Parathyroid adenoma (tissue), 2 donors: Measurements from ENCODE around the gene TMTC3.

Source experiments
- H2AFZ ChIP-seq: fragments of 300-600 bp; sonication (generic); one replicate; pipeline ENCODE4 v1.7.0; 2017; ENCODE audit warnings: antibody characterized with exemption, mild to moderate bottlenecking
- H3K27ac ChIP-seq: fragments of 300-600 bp; sonication (generic); one replicate; pipeline ENCODE4 v1.7.0; 2017
- H3K27me3 ChIP-seq: fragments of 300-600 bp; sonication (generic); one replicate; pipeline ENCODE4 v1.7.0; 2017; ENCODE audit warnings: low read length; ENCODE audit not compliant: control insufficient read depth, insufficient read depth
- H3K36me3 ChIP-seq: fragments of 300-600 bp; sonication (generic); one replicate; pipeline ENCODE4 v1.7.0; 2017; ENCODE audit warnings: low read length; ENCODE audit not compliant: control insufficient read depth, insufficient read depth
- H3K4me1 ChIP-seq: fragments of 300-600 bp; sonication (generic); one replicate; pipeline ENCODE4 v1.7.0; 2017; ENCODE audit warnings: control low read depth
- H3K4me2 ChIP-seq: fragments of 300-600 bp; sonication (generic); one replicate; pipeline ENCODE4 v1.7.0; 2017; ENCODE audit warnings: low read length
- H3K4me3 ChIP-seq: fragments of 300-600 bp; sonication (generic); one replicate; pipeline ENCODE4 v1.7.0; 2017; ENCODE audit warnings: low read depth, low read length
- H3K79me2 ChIP-seq: fragments of 300-600 bp; sonication (generic); one replicate; pipeline ENCODE4 v1.7.0; 2017; ENCODE audit warnings: control low read depth
- H3K9ac ChIP-seq: fragments of 300-600 bp; sonication (generic); one replicate; pipeline ENCODE4 v1.7.0; 2017; ENCODE audit warnings: mild to moderate bottlenecking
- H3K9me3 ChIP-seq: fragments of 300-600 bp; sonication (generic); one replicate; pipeline ENCODE4 v1.7.0; 2017; ENCODE audit warnings: low read length; ENCODE audit not compliant: control insufficient read depth
- TF ChIP-seq, protein P1 (sequence below): fragments of 300-600 bp; sonication (generic); IDR thresholded peaks from one replicate; pipeline ENCODE4 v1.7.0; 2017; ENCODE audit warnings: antibody characterized with exemption, mild to moderate bottlenecking
- donor health status: primary hyperparathyroidism.

TMTC3 gene

DNA sequence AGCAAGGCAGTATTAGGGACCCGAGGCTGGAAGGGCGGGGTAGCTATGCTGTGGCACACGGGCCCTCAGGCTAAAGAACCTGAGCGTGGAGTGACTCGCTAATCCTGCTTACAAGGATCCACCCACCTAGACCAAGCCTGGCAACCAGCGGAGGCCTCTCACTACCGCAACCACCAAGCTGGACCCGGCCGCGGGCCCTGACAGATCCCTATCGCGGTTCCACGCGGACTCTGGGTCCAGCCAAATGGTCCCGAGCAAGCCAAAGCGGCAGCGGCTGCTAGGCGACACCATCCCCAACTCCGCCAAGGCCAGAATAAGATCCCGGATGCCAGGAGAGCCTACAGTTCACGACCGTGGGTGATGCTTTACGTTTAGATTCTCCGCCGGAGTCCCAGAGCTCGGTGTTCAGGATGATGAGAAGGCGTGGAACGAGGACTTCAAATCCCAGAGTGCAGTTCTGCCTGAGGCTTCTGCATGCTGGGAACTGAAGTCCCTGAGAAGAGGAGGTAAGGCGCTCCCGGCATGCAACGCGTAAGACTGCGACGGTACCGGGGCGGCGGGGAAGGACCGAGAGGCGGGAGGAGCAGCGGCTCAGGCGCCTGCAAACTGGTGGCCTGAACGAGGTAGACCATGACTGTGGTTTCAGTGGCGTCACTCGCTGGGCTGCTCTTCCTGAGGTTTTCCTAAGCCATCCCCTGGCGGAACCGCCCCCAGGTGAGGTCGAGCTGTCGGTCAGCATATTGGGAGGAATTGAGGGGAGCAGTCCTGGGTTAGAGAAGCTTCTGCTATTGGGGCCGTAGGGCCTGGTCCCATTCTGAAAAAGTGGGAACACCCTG is at the start of gene TMTC3, which contains the start of gene CEP290:
Gene TMTC3 (plus strand): TSS at position 534 of the 836 bp plus-strand sequence. CDS start 6,009 bp downstream, outside the sequence.
Gene CEP290 (minus strand): TSS at position 315 of the 836 bp plus-strand sequence. CDS start 781 bp downstream, outside the sequence.
- TF ChIP-seq, protein P1, sequence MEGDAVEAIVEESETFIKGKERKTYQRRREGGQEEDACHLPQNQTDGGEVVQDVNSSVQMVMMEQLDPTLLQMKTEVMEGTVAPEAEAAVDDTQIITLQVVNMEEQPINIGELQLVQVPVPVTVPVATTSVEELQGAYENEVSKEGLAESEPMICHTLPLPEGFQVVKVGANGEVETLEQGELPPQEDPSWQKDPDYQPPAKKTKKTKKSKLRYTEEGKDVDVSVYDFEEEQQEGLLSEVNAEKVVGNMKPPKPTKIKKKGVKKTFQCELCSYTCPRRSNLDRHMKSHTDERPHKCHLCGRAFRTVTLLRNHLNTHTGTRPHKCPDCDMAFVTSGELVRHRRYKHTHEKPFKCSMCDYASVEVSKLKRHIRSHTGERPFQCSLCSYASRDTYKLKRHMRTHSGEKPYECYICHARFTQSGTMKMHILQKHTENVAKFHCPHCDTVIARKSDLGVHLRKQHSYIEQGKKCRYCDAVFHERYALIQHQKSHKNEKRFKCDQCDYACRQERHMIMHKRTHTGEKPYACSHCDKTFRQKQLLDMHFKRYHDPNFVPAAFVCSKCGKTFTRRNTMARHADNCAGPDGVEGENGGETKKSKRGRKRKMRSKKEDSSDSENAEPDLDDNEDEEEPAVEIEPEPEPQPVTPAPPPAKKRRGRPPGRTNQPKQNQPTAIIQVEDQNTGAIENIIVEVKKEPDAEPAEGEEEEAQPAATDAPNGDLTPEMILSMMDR = no peak
- H2AFZ ChIP-seq = peak within 1 kb of the TSS; percentile 83
- peak within 1 kb of the TSS; percentile 61 for H3K27ac ChIP-seq
- H3K9me3 ChIP-seq = no peaks in the 10 kb centered on the region
- no peaks in the 10 kb centered on the region for H3K4me1 ChIP-seq
- peak within 1 kb of the TSS; percentile 91 for H3K4me2 ChIP-seq
- no peaks in the 10 kb centered on the region for H3K27me3 ChIP-seq
- no peaks in the 10 kb centered on the region for H3K36me3 ChIP-seq
- peaks cover 9% of the 10 kb centered on the region for H3K79me2 ChIP-seq
- H3K4me3 ChIP-seq = peak within 1 kb of the TSS; percentile 93
- H3K9ac ChIP-seq = no peak within 1 kb of the TSS

DNA sequence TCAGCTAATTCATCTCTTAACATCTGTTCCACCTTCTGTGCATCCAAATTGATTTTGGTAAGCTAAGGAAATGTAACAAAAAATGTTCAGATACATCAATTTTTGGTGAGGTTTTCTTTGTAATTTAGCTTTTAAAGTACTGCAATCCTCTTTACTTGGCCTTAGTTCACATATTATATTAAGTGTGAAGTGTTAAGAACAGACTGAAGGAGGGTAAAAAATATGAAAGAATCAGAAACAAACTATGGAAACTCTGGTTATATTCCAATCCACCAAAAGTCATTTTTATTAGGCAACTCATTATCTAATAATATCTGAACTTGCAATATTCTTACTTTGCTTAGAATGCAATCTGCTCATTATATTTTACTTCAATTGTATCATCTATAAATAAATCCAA is 49.3 kb upstream of the TMTC3 start:
- H3K4me3 ChIP-seq = no peak overlapping the region
- no peak overlapping the region for H3K27ac ChIP-seq
- no peak overlapping the region for H3K4me2 ChIP-seq
- H3K4me1 ChIP-seq = no peaks in the 10 kb centered on the region
- H2AFZ ChIP-seq = no peak overlapping the region
- TF ChIP-seq, protein P1 = no peak
- H3K27me3 ChIP-seq = no peaks in the 10 kb centered on the region
- no peaks in the 10 kb centered on the region for H3K79me2 ChIP-seq
- no peak overlapping the region for H3K9ac ChIP-seq
- no peaks in the 10 kb centered on the region for H3K9me3 ChIP-seq
- no peaks in the 10 kb centered on the region for H3K36me3 ChIP-seq

DNA sequence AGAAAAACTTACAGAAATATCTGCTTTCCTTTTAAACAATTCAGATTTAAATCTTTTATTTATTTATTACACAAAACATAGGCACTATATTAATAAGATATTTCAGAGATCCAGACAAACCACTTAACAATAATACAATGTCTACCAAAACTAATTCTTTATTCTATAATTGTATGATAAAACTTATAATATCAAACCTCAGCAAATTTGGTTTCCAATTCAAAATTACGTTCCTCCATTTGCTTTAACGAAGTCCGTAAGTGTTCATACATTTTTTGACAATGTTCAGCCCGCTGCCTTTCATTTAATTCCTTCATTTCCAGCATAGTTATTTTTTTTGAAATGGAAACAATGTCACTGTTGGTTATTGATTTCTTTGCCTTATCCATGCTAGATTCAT is 48.5 kb upstream of the TMTC3 start:
- Histone ChIP-seq H3K4me3 (no peak overlapping the region), H3K4me2 (no peak overlapping the region), H3K36me3 (no peaks in the 10 kb centered on the region), H3K9ac (no peak overlapping the region), H3K4me1 (no peaks in the 10 kb centered on the region), H2AFZ (no peak overlapping the region), H3K79me2 (no peaks in the 10 kb centered on the region), H3K9me3 (no peaks in the 10 kb centered on the region), H3K27me3 (no peaks in the 10 kb centered on the region), H3K27ac (no peak overlapping the region)
- TF ChIP-seq, protein P1 = no peak

DNA sequence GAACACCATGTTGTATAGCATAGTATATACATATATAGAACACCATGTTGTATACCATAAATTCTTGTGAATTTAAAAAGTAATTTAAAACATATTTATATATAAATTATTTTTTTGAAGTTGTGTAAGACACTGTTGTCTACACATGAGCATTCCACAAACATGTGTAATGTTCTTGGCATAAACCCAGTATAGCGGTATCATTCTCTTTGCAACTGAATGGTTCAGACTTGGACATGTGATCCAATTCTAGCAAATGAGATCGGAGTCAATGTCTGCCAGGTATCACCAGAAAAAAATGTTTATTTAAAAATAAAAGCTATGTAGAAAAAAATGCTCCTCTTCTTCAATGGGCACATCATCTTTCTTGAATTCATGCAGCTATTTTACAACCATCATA is 34.1 kb upstream of the TMTC3 start:
- Histone ChIP-seq H3K27me3 (no peaks in the 10 kb centered on the region), H3K4me2 (no peak overlapping the region), H2AFZ (no peak overlapping the region), H3K79me2 (no peaks in the 10 kb centered on the region), H3K4me3 (no peak overlapping the region), H3K36me3 (no peaks in the 10 kb centered on the region), H3K9me3 (no peaks in the 10 kb centered on the region), H3K9ac (no peak overlapping the region), H3K4me1 (no peaks in the 10 kb centered on the region), H3K27ac (no peak overlapping the region)
- TF ChIP-seq, protein P1 = no peak
